Common myeloid progenitor, CD34-positive (primary cell): Measurements from ENCODE around the gene TMEM125. TPM values are rescaled to one million over a fixed set of nuclear protein-coding genes. Genes with fewer than 3 reads are reported as not detected.

Source experiments
- CTCF ChIA-PET: fragments of 350-600 bp; sonication (Branson Sonifier 250); formaldehyde crosslinking; loops from one replicate; lab custom pipeline; 2021; ENCODE audit warnings: antibody characterized with exemption; lab: Charles Lee
- POLR2A ChIA-PET: fragments of 350-600 bp; sonication (Branson Sonifier 250); formaldehyde crosslinking; loops from one replicate; lab custom pipeline; 2021; ENCODE audit warnings: antibody characterized with exemption; lab: Charles Lee
- DNase-seq, 3 donors: peaks; one replicate each; pipeline versions ENCODE4 v3.0.0 to v3.0.0-alpha.2; 2013
- H3K27ac ChIP-seq, 2 experiments: 1 replicate in 1 of 2; 2 replicates in 1 of 2; pipeline ENCODE4 v1.7.0; 2013; ENCODE audit warnings: inconsistent platforms in 2 of 2, low read length in 2 of 2, mild to moderate bottlenecking in 2 of 2, low read depth in 1 of 2, moderate library complexity in 1 of 2; ENCODE audit not compliant: severe bottlenecking in 2 of 2, insufficient read depth in 1 of 2, poor library complexity in 1 of 2
- H3K27me3 ChIP-seq, 5 experiments: replicated peaks in 2 of 5; 1 replicate in 3 of 5; 2 replicates in 2 of 5; pipeline versions ENCODE4 v1.6.1 to v1.7.0; 2013; ENCODE audit warnings: low read length in 4 of 5, mild to moderate bottlenecking in 2 of 5, moderate library complexity in 2 of 5, inconsistent platforms in 1 of 5; ENCODE audit not compliant: insufficient read depth in 5 of 5, control insufficient read depth in 4 of 5
- H3K36me3 ChIP-seq, 4 experiments: 1 replicate in 2 of 4; 2 replicates in 2 of 4; pipeline versions ENCODE4 v1.6.1 to v1.7.0; 2013; ENCODE audit warnings: low read length in 3 of 4, control low read depth in 1 of 4, mild to moderate bottlenecking in 1 of 4; ENCODE audit not compliant: control insufficient read depth in 4 of 4, insufficient read depth in 4 of 4
- H3K4me1 ChIP-seq, 4 experiments: 1 replicate in 3 of 4; 2 replicates in 1 of 4; pipeline versions ENCODE4 v1.6.1 to v1.7.1; 2013; ENCODE audit warnings: low read length in 3 of 4, mild to moderate bottlenecking in 3 of 4, control low read depth in 1 of 4, inconsistent platforms in 1 of 4, moderate library complexity in 1 of 4; ENCODE audit not compliant: control insufficient read depth in 4 of 4, insufficient read depth in 4 of 4; ENCODE audit errors: control extremely low read depth in 1 of 4
- H3K4me3 ChIP-seq, 7 experiments: 1 replicate in 4 of 7; 2 replicates in 3 of 7; pipeline versions ENCODE4 v1.5.1 to v1.7.0; 2013; ENCODE audit warnings: mild to moderate bottlenecking in 7 of 7, low read length in 6 of 7, moderate library complexity in 6 of 7, inconsistent platforms in 2 of 7, low read depth in 2 of 7, control low read depth in 1 of 7; ENCODE audit not compliant: insufficient read depth in 4 of 7, control insufficient read depth in 1 of 7; ENCODE audit errors: extremely low read depth in 1 of 7
- H3K9me3 ChIP-seq, 5 experiments: 1 replicate in 4 of 5; 2 replicates in 1 of 5; pipeline versions ENCODE4 v1.6.1 to v1.7.1; 2013; ENCODE audit warnings: low read length in 4 of 5, mild to moderate bottlenecking in 2 of 5, inconsistent platforms in 1 of 5, low read depth in 1 of 5, moderate library complexity in 1 of 5; ENCODE audit not compliant: control insufficient read depth in 4 of 5, insufficient read depth in 2 of 5; ENCODE audit errors: control extremely low read depth in 1 of 5
- WGBS: methylation state at CpG from one replicate; pipeline ENCODE4 v1.1.5; 2013; ENCODE audit not compliant: insufficient coverage; 5-methylcytosine and 5-hydroxymethylcytosine counted together
- polyA plus RNA-seq: library from polyadenylated mRNA; unstranded; fragments of 120-200 nt; gene quantifications from one replicate; pipeline ENCODE4 v1.2.1, GENCODE V29; 2013

TMEM125 gene
- 2.5 TPM for polyA plus RNA-seq

- Histone ChIP-seq H3K36me3 (no peaks in the 10 kb centered on the region), H3K27ac (peak within 1 kb of the TSS in 1 of 2 experiments; percentile 52), H3K9me3 (no peaks in the 10 kb centered on the region), H3K4me3 (peak within 1 kb of the TSS in 5 of 7 experiments; percentile 64 to 90 (median 71)), H3K4me1 (peaks cover 0 to 30% (median 15%) of the 10 kb centered on the region in 4 experiments), H3K27me3 (no peaks in the 10 kb centered on the region)
- ChIA-PET POLR2A (no interaction called here), CTCF (no interaction called here)
- 94% methylated on average over 5 of the region's 7 CpGs for WGBS
- no peak for DNase-seq
Measured at GRCh38 chr1:43269627-43270375, at the start of gene TMEM125. TSS of gene TMEM125 (plus strand) at chr1:43269983. CDS start at chr1:43272723, 2,740 bp downstream.

DNA sequence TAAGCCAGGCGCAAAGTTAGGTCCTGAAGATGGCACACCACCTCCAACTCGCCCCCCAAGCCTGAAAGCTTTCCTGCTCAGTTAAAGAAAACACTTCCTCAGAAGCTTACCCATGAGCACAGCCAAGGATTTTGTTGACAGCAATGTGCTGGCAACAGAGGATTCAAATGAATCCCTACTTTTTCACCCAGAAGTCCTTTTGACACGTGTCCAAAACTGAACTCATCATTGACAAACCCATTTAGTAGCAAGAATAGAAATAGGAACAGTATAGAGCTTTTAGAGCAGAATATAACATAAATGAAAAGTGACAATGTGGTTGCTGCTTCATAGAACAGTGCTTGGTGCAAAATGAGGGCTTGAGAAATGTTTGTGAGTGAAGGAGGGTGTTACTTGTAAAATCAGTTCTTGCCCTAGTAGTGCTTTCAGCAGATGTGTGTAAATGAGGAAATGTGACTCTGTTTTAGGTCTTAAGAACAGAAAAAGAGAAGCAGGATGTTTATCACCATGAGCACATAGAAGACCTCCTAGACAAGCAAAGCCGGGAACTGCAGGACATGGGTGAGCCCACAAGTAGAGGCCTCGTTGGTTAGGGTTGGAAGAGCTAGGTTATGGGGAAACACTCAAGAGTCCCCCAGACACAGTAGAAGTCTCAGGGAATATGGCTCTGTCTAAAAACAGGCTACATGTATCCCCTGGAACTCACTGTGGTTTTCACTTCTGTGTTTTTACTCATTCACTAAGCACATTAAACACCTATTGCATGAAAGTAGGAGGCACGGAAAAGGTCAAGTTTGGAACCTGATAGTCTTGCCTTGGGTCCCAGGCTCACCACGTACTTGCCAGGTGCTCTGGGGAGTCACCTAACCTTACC lies 48.6 kb upstream of the TMEM125 start:
- CTCF ChIA-PET = interaction anchor here (1.3 to 4.1 kb wide), 2 partner anchors 193 to 204 kb away, joined by 3 to 19 read pairs; no protein-coding TSS in a partner anchor
- POLR2A ChIA-PET = no interaction called here
- no peaks in the 10 kb centered on the region for H3K36me3 ChIP-seq
- H3K9me3 ChIP-seq = no peaks in the 10 kb centered on the region
- no peak overlapping the region for H3K27ac ChIP-seq
- H3K27me3 ChIP-seq = no peaks in the 10 kb centered on the region
- peak in 2 of 3 donors; percentile 47 to 52 for DNase-seq
- 63% methylated on average over 5 of the region's 7 CpGs for WGBS
- no peak overlapping the region for H3K4me3 ChIP-seq
- H3K4me1 ChIP-seq = peaks cover 0 to 8% (median 2%) of the 10 kb centered on the region in 4 experiments

- no peaks in the 10 kb centered on the region for H3K36me3 ChIP-seq
- H3K27me3 ChIP-seq = no peaks in the 10 kb centered on the region
- H3K4me1 ChIP-seq = peaks cover 0 to 8% (median 2%) of the 10 kb centered on the region in 4 experiments
- H3K4me3 ChIP-seq = no peak overlapping the region
- ChIA-PET CTCF (interaction anchor here (4.1 kb wide), 1 partner anchor 192 kb away, joined by 19 read pairs; no protein-coding TSS in a partner anchor), POLR2A (no interaction called here)
- WGBS = 100% methylated on average over 1 of the region's 1 CpG
- no peak for DNase-seq
- H3K9me3 ChIP-seq = no peaks in the 10 kb centered on the region
- no peak overlapping the region for H3K27ac ChIP-seq
Measured at GRCh38 chr1:43221797-43222196, 48.0 kb upstream of the TMEM125 start.

DNA sequence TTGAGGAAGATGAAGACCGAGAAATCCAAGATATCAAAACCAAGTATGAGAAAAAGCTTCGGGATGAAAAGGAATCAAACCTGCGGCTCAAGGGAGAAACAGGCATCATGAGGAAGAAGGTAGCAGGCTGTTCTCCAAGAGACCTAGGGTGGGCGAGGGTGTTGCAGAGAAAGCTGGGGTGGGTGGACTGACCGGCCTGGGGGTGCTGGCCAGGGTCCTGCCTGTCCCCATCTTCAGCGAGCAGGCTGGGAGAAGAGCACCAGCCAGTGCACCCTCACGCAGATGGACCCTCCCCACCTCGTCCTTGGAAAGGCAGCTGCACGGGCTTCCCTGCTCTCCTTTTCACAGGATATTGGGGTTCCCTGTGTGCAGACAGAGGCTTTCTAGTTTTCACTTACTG lies 46.9 kb upstream of the TMEM125 start:
- no peaks in the 10 kb centered on the region for H3K9me3 ChIP-seq
- H3K27me3 ChIP-seq = no peaks in the 10 kb centered on the region
- peaks cover 0 to 16% (median 4%) of the 10 kb centered on the region in 4 experiments for H3K4me1 ChIP-seq
- H3K36me3 ChIP-seq = no peaks in the 10 kb centered on the region
- no peak overlapping the region for H3K4me3 ChIP-seq
- ChIA-PET POLR2A (no interaction called here), CTCF (interaction anchor here (4.1 kb wide), 1 partner anchor 191 kb away, joined by 19 read pairs; no protein-coding TSS in a partner anchor)
- 93% methylated on average over 9 of the region's 9 CpGs for WGBS
- DNase-seq = no peak
- no peak overlapping the region for H3K27ac ChIP-seq

DNA sequence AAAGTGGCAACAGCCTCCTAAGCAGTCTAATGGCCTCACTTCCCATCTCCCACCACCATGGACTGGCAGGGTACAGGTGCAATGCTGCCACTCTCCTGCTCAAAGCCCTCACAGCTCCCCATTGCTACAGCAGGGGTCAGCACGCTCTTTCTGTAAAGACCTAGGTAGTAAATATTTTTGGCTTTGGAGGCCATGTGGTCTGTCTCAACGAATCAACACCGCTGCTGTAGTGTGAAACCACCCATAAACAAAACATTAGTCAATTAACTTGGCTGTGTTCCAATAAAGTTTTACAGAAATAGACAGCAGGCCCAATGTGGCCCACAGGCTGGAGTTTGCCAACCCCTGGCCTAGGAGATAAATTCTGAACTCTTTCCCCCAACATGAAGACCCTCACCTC lies 44.6 kb upstream of the TMEM125 start:
- DNase-seq = peak in 2 of 3 donors; percentile 15 to 30
- Histone ChIP-seq H3K27ac (no peak overlapping the region), H3K36me3 (no peaks in the 10 kb centered on the region), H3K4me1 (peaks cover 0 to 17% (median 4%) of the 10 kb centered on the region in 4 experiments), H3K27me3 (no peaks in the 10 kb centered on the region), H3K9me3 (no peaks in the 10 kb centered on the region), H3K4me3 (no peak overlapping the region)
- ChIA-PET CTCF (interaction anchor here (1.2 to 4.1 kb wide), 2 partner anchors 13 to 189 kb away, joined by 3 to 19 read pairs; no protein-coding TSS in a partner anchor), POLR2A (no interaction called here)
- WGBS = 90% methylated on average over 3 of the region's 3 CpGs

- DNase-seq = peak; percentile 74 to 88 (median 78)
- Histone ChIP-seq H3K4me3 (no peak overlapping the region), H3K4me1 (peaks cover 0 to 8% (median 2%) of the 10 kb centered on the region in 4 experiments), H3K27ac (no peak overlapping the region), H3K36me3 (no peaks in the 10 kb centered on the region), H3K27me3 (no peaks in the 10 kb centered on the region), H3K9me3 (no peaks in the 10 kb centered on the region)
- CTCF ChIA-PET = interaction anchor here (0.6 to 2.1 kb wide), 25 partner anchors 8 to 212 kb away, joined by 3 to 39 read pairs (median 4); no protein-coding TSS in a partner anchor
- POLR2A ChIA-PET = no interaction called here
- 14% methylated on average over 8 of the region's 10 CpGs for WGBS
Measured at GRCh38 chr1:43227143-43227764, 42.5 kb upstream of the TMEM125 start.
